ENCODE data around the gene CBX8. TPM values are rescaled to one million over a fixed set of nuclear protein-coding genes. Genes with fewer than 3 reads are reported as not detected.
A peak's percentile ranks its signal among the peaks of the same experiment; 100 is the strongest.

CBX8 gene
- 1 to 10 TPM; 6.8 to 8.6 TPM for total RNA-seq

GRCh38 chr17:79796763-79797491, at the start of gene CBX8:
TSS of gene CBX8 (minus strand) at chr17:79797077. CDS start at chr17:79796998, 79 bp downstream.
- DNase-seq (peak; percentile 100), ATAC-seq (peak; percentile 93)
- H3K4me3 Mint-ChIP-seq = peak within 1 kb of the TSS; percentile 85
- CTCF ChIA-PET = interaction anchor here (0.7 to 3.9 kb wide), 18 partner anchors 11 to 931 kb away, joined by 3 to 37 read pairs (median 4); partner anchors contain the start of genes CBX2 and CBX4
- peaks cover 44% of the 10 kb centered on the region for H3K27me3 Mint-ChIP-seq
- H3K27ac Mint-ChIP-seq = peak within 1 kb of the TSS; percentile 83
- no peaks in the 10 kb centered on the region for H3K9me3 Mint-ChIP-seq (ENCODE audit: low read depth)
- peaks cover 10% of the 10 kb centered on the region for H3K36me3 Mint-ChIP-seq
- H3K4me1 Mint-ChIP-seq = peaks cover 27% of the 10 kb centered on the region

GRCh38 chr17:79845601-79845949, 48.7 kb upstream of the CBX8 start:
- no peak for ATAC-seq
- Mint-ChIP-seq H3K27me3 (peaks cover 65% of the 10 kb centered on the region), H3K36me3 (peaks cover 1% of the 10 kb centered on the region), H3K4me3 (no peak overlapping the region), H3K4me1 (peaks cover 9% of the 10 kb centered on the region), H3K27ac (no peak overlapping the region), H3K9me3 (ENCODE audit: low read depth) (no peaks in the 10 kb centered on the region)
- no peak for DNase-seq
- CTCF ChIA-PET = interaction anchor here (0.6 to 3.6 kb wide), 9 partner anchors 9 to 125 kb away, joined by 3 to 13 read pairs (median 5); partner anchors contain the start of gene CBX8

- ATAC-seq (peak; percentile 66), DNase-seq (peak; percentile 61)
- Mint-ChIP-seq H3K36me3 (peaks cover 1% of the 10 kb centered on the region), H3K9me3 (ENCODE audit: low read depth) (no peaks in the 10 kb centered on the region), H3K27ac (no peak overlapping the region), H3K4me1 (peaks cover 9% of the 10 kb centered on the region), H3K27me3 (peaks cover 68% of the 10 kb centered on the region), H3K4me3 (no peak overlapping the region)
- CTCF ChIA-PET = interaction anchor here (0.6 to 3.6 kb wide), 22 partner anchors 8 to 126 kb away, joined by 3 to 16 read pairs (median 4); partner anchors contain the start of gene CBX8
Measured at GRCh38 chr17:79844869-79845600, 48.2 kb upstream of the CBX8 start.

- H3K9me3 Mint-ChIP-seq (ENCODE audit: low read depth) = no peaks in the 10 kb centered on the region
- no peak for DNase-seq
- no peak for ATAC-seq
- H3K4me3 Mint-ChIP-seq = peak overlapping the region; percentile 58
- peaks cover 1% of the 10 kb centered on the region for H3K36me3 Mint-ChIP-seq
- peaks cover 67% of the 10 kb centered on the region for H3K27me3 Mint-ChIP-seq
- peaks cover 12% of the 10 kb centered on the region for H3K4me1 Mint-ChIP-seq
- CTCF ChIA-PET = interaction anchor here (0.6 to 3.6 kb wide), 19 partner anchors 8 to 150 kb away, joined by 3 to 16 read pairs (median 4); partner anchors contain the start of gene CBX8
- no peak overlapping the region for H3K27ac Mint-ChIP-seq
Measured at GRCh38 chr17:79843816-79844800, 47.2 kb upstream of the CBX8 start.

- H3K36me3 Mint-ChIP-seq = peaks cover 1% of the 10 kb centered on the region
- peak overlapping the region; percentile 54 for H3K27ac Mint-ChIP-seq
- ATAC-seq = no peak
- no peak for DNase-seq
- H3K4me3 Mint-ChIP-seq = peak overlapping the region; percentile 58
- H3K27me3 Mint-ChIP-seq = peaks cover 60% of the 10 kb centered on the region
- CTCF ChIA-PET = interaction anchor here (1.2 to 4.0 kb wide), 8 partner anchors 26 to 127 kb away, joined by 4 to 25 read pairs (median 8); no protein-coding TSS in a partner anchor
- H3K9me3 Mint-ChIP-seq (ENCODE audit: low read depth) = no peaks in the 10 kb centered on the region
- H3K4me1 Mint-ChIP-seq = peaks cover 12% of the 10 kb centered on the region
Measured at GRCh38 chr17:79843474-79843815, 46.6 kb upstream of the CBX8 start.

- no peak for DNase-seq
- Mint-ChIP-seq H3K27me3 (peaks cover 55% of the 10 kb centered on the region), H3K4me3 (no peak overlapping the region), H3K27ac (peak overlapping the region; percentile 36), H3K4me1 (peaks cover 17% of the 10 kb centered on the region), H3K9me3 (ENCODE audit: low read depth) (no peaks in the 10 kb centered on the region), H3K36me3 (peaks cover 6% of the 10 kb centered on the region)
- ATAC-seq = no peak
- CTCF ChIA-PET = interaction anchor here (0.7 to 4.0 kb wide), 12 partner anchors 9 to 158 kb away, joined by 3 to 44 read pairs (median 5); partner anchors contain the start of gene CBX8
Measured at GRCh38 chr17:79842656-79843473, 46.0 kb upstream of the CBX8 start.

- H3K4me1 Mint-ChIP-seq = peaks cover 22% of the 10 kb centered on the region
- DNase-seq (no peak), ATAC-seq (no peak)
- CTCF ChIA-PET = interaction anchor here (0.7 to 4.0 kb wide), 12 partner anchors 9 to 159 kb away, joined by 3 to 44 read pairs (median 4); partner anchors contain the start of gene CBX8
- no peak overlapping the region for H3K4me3 Mint-ChIP-seq
- H3K36me3 Mint-ChIP-seq = peaks cover 7% of the 10 kb centered on the region
- no peaks in the 10 kb centered on the region for H3K9me3 Mint-ChIP-seq (ENCODE audit: low read depth)
- H3K27me3 Mint-ChIP-seq = peaks cover 52% of the 10 kb centered on the region
- peak overlapping the region; percentile 43 for H3K27ac Mint-ChIP-seq
Measured at GRCh38 chr17:79842136-79842655, 45.3 kb upstream of the CBX8 start.

GRCh38 chr17:79841369-79842135, 44.7 kb upstream of the CBX8 start:
- H3K27ac Mint-ChIP-seq = peak overlapping the region; percentile 43

GRCh38 chr17:79840989-79841286, 44.1 kb upstream of the CBX8 start:
- H3K4me1 Mint-ChIP-seq = peaks cover 30% of the 10 kb centered on the region
- peaks cover 47% of the 10 kb centered on the region for H3K27me3 Mint-ChIP-seq
- H3K36me3 Mint-ChIP-seq = peaks cover 10% of the 10 kb centered on the region
- H3K27ac Mint-ChIP-seq = peak overlapping the region; percentile 43
- H3K9me3 Mint-ChIP-seq (ENCODE audit: low read depth) = no peaks in the 10 kb centered on the region
- CTCF ChIA-PET = interaction anchor here (0.7 to 4.0 kb wide), 15 partner anchors 12 to 261 kb away, joined by 3 to 44 read pairs (median 6); partner anchors contain the start of genes CBX8 and GAA
- DNase-seq = no peak
- no peak for ATAC-seq
- no peak overlapping the region for H3K4me3 Mint-ChIP-seq

More at GRCh38 chr17:79841369-79842135, 44.7 kb upstream of the CBX8 start:
- Mint-ChIP-seq H3K27me3 (peaks cover 52% of the 10 kb centered on the region), H3K9me3 (ENCODE audit: low read depth) (no peaks in the 10 kb centered on the region), H3K4me1 (peaks cover 27% of the 10 kb centered on the region), H3K36me3 (peaks cover 10% of the 10 kb centered on the region), H3K4me3 (no peak overlapping the region)
- DNase-seq = no peak
- ATAC-seq = no peak
- CTCF ChIA-PET = interaction anchor here (0.9 to 4.0 kb wide), 16 partner anchors 10 to 260 kb away, joined by 3 to 44 read pairs (median 6); partner anchors contain the start of genes CBX8 and GAA

GRCh38 chr17:79840269-79840988, 43.6 kb upstream of the CBX8 start:
- Mint-ChIP-seq H3K27me3 (peaks cover 42% of the 10 kb centered on the region), H3K4me1 (peaks cover 32% of the 10 kb centered on the region), H3K4me3 (peak overlapping the region; percentile 41), H3K36me3 (peaks cover 14% of the 10 kb centered on the region), H3K9me3 (ENCODE audit: low read depth) (no peaks in the 10 kb centered on the region), H3K27ac (no peak overlapping the region)
- CTCF ChIA-PET = interaction anchor here (0.7 to 4.0 kb wide), 21 partner anchors 12 to 422 kb away, joined by 3 to 44 read pairs (median 5); partner anchors contain the start of genes CBX8 and GAA
- ATAC-seq (no peak), DNase-seq (no peak)

All from activated CD8-positive, alpha-beta memory T cell treated with anti-CD3 and anti-CD28 coated beads, Interleukin-2, amount 10 ng/mL, durations not matched to agents 7 days and 5 days (primary cell).